Heart left ventricle (tissue), 13 donors: Measurements from ENCODE around the gene EPHA5.

Experiments
- CTCF ChIP-seq, 12 donors: fragments of 200-600 bp; sonication (generic) in 4 of 12; IDR thresholded peaks; one replicate each; pipeline versions ENCODE4 v1.5.0 to v1.8.0; 2018 to 2022; ENCODE audit warnings: antibody characterized with exemption in 12 of 12, mild to moderate bottlenecking in 5 of 12
- POLR2A ChIP-seq, 2 donors: fragments of 450-650 bp; IDR thresholded peaks; one replicate each; pipeline ENCODE4 v1.6.1; 2017; ENCODE audit warnings: antibody characterized with exemption in 2 of 2, mild to moderate bottlenecking in 2 of 2, moderate library complexity in 2 of 2
- donor health status: ischemic (EF 13 %, LVEDD 7.1; RV severe dilation, severe dysfunction).
- donor health status: DM: no; HTN: yes; CAD: no.
- donor health status: DM: no; HTN: no; CAD: no.
- donor health status: ischemic (EF 25% LVEDD 6.9; RV normal size, moderate dysfunction).
- donor health status: ischemic (EF 25% LVEDD 5.7; RV mildly dilated, moderate dysfunction).
- donor health status: ischemic (EF 35%, LVEDD 5.7; RV mildly dilated, moderate dysfunction).
- donor health status: nonischemic (EF 11% LVEDD 7.7; RV severe dilation, severe dysfunction).
- donor health status: DM: yes; HTN: yes; CAD: no.
- donor health status: PGD.
- donor health status: ischemic (EF 29% LVEDD 5.4; RV normal size, mild dysfunction).
- donor health status: nonischemic (EF 23%, LVEDD 6.1; RV moderate dilation, normal function).

GRCh38 chr4:65367306-65367705, 303.0 kb downstream of the EPHA5 start:
- TF ChIP-seq CTCF (IDR thresholded peaks at IDR 0.05) (no peak), POLR2A (IDR thresholded peaks at IDR 0.05) (no peak)
